K562 (cell line): ENCODE data around the gene GAL3ST3. TPM values are rescaled to one million over a fixed set of nuclear protein-coding genes. Genes with fewer than 3 reads are reported as not detected.

ENCODE experiments used
- ATAC-seq: fragments of 200-7000 bp; cut with Tn5 transposase; 3 replicates; pipeline ENCODE4 v1.9.1; 2020; ENCODE audit warnings: moderate library complexity
- BruUV-seq: library from RNA; stranded (reverse); fragments of 400-500 nt; replicated peaks from 2 replicates; lab custom pipeline; 2021; lab: Mats Ljungman, UMichigan
- CTCF ChIA-PET: fragments of 300-600 bp; formaldehyde crosslinking; extraction: SDS; loops from one replicate; lab custom pipeline; 2021; ENCODE audit warnings: low intra/inter-chr PET ratio; lab: Yijun Ruan, JAX
- POLR2A ChIA-PET: fragments of 300-600, 350-650 bp; sonication (Branson Sonifier 250); formaldehyde crosslinking; extraction: SDS; loops from one replicate; lab custom pipeline; 2021; ENCODE audit warnings: antibody characterized with exemption, inconsistent platforms; lab: Yijun Ruan, JAX
- DNase-seq, 4 experiments: peaks; one replicate each; pipeline versions ENCODE4 v3.0.0 to v3.0.0-alpha.2; 2011 to 2018; ENCODE audit warnings: low spot score in 3 of 4, mixed read lengths in 3 of 4; ENCODE audit errors: extremely low read depth in 1 of 4
- FAIRE-seq: peaks from 2 replicates; lab custom pipeline; 2011; peaks lifted over from hg19 to GRCh38; lab: Jason Lieb, UNC
- H2AFZ ChIP-seq: 2 replicates; pipeline ENCODE4 v1.6.0; 2011; ENCODE audit warnings: low read depth, low read length, control low read depth, inconsistent platforms
- H3K27ac ChIP-seq: fragments of 200-600 bp; 3 replicates; pipeline ENCODE4 v1.8.0; 2011; ENCODE audit warnings: low read depth, mild to moderate bottlenecking, control low read depth, inconsistent platforms, low read length, moderate library complexity, mixed read lengths; ENCODE audit errors: extremely low read depth
- H3K27me3 ChIP-seq, 2 experiments: fragments of 300-600 bp in 1 of 2; 2 replicates in 1 of 2; 3 replicates in 1 of 2; pipeline versions ENCODE4 v1.6.0 to v1.8.0; 2011; ENCODE audit warnings: inconsistent platforms in 2 of 2, low read length in 2 of 2, mild to moderate bottlenecking in 1 of 2, mixed read lengths in 1 of 2, moderate library complexity in 1 of 2; ENCODE audit not compliant: control insufficient read depth in 2 of 2, insufficient read depth in 2 of 2
- H3K36me3 ChIP-seq: fragments of 300-600 bp; 3 replicates; pipeline ENCODE4 v1.8.0; 2011; ENCODE audit warnings: mild to moderate bottlenecking, low read length, inconsistent platforms; ENCODE audit not compliant: control insufficient read depth, insufficient read depth
- H3K4me1 ChIP-seq, 2 experiments: fragments of 200-600 bp in 1 of 2; replicated peaks in 1 of 2; 2 replicates in 1 of 2; 3 replicates in 1 of 2; pipeline versions ENCODE4 v1.5.1 to v1.8.0; 2011; ENCODE audit warnings: inconsistent platforms in 2 of 2, low read length in 2 of 2, mild to moderate bottlenecking in 1 of 2, mixed read lengths in 1 of 2, moderate library complexity in 1 of 2; ENCODE audit not compliant: control insufficient read depth in 2 of 2, insufficient read depth in 2 of 2
- H3K4me2 ChIP-seq: 2 replicates; pipeline ENCODE4 v1.6.1; 2011; ENCODE audit warnings: low read length, control low read depth, inconsistent platforms, mixed read lengths; ENCODE audit not compliant: insufficient read depth
- H3K4me3 ChIP-seq: fragments of 200-600 bp; sonication (generic), shearing (Covaris generic); 2 replicates; pipeline ENCODE4 v1.5.1; 2016; ENCODE audit warnings: control low read depth, inconsistent platforms
- H3K79me2 ChIP-seq: fragments of 200-600 bp; 3 replicates; pipeline ENCODE4 v1.8.0; 2011; ENCODE audit warnings: low read length, inconsistent platforms; ENCODE audit not compliant: control insufficient read depth, insufficient read depth
- H3K9ac ChIP-seq, 2 experiments: 2 replicates each; pipeline versions ENCODE4 v1.6.0 to v1.6.1; 2011; ENCODE audit warnings: low read depth in 2 of 2, low read length in 2 of 2, control low read depth in 1 of 2, inconsistent platforms in 1 of 2, mild to moderate bottlenecking in 1 of 2, mixed read lengths in 1 of 2; ENCODE audit not compliant: insufficient read depth in 1 of 2
- H3K9me1 ChIP-seq: one replicate; pipeline ENCODE4 v1.6.0; 2011; ENCODE audit warnings: inconsistent platforms, mild to moderate bottlenecking, low read length, moderate library complexity; ENCODE audit not compliant: control insufficient read depth, insufficient read depth
- H3K9me3 ChIP-seq: replicated peaks from 2 replicates; pipeline ENCODE4 v1.5.1; 2011; ENCODE audit warnings: low read depth, low read length, inconsistent platforms; ENCODE audit not compliant: control insufficient read depth, insufficient read depth
- H4K20me1 ChIP-seq: replicated peaks from 2 replicates; pipeline ENCODE4 v1.6.1; 2011; ENCODE audit warnings: low read length, inconsistent platforms, mixed read lengths; ENCODE audit not compliant: control insufficient read depth, insufficient read depth
- BRD4 ChIP-seq: fragments of 200-600 bp; sonication (generic); IDR thresholded peaks from 2 replicates; pipeline ENCODE4 v1.6.1; 2017; ENCODE audit warnings: inconsistent platforms
- CTBP1 ChIP-seq: fragments of 450-650 bp; IDR thresholded peaks from 2 replicates; pipeline ENCODE4 v1.6.1; 2016; ENCODE audit warnings: borderline replicate concordance
- ETV1 ChIP-seq: fragments of 450-650 bp; conservative IDR thresholded peaks from 2 replicates; pipeline ENCODE4 v1.6.1; 2016; ENCODE audit warnings: missing genetic modification characterization, control low read depth, low read depth, missing compliant biosample characterization
- GABPA ChIP-seq: fragments of 200-800 bp; sonication (Bioruptor generic); conservative IDR thresholded peaks from 2 replicates; pipeline ENCODE4 v1.6.1; 2016; ENCODE audit warnings: low read depth, missing genetic modification characterization, missing compliant biosample characterization
- MEIS2 ChIP-seq: fragments of 450-650 bp; IDR thresholded peaks from 2 replicates; pipeline ENCODE4 v1.6.1; 2014; ENCODE audit warnings: mild to moderate bottlenecking; ENCODE audit not compliant: partially characterized antibody
- RBBP5 ChIP-seq: fragments of 200-600 bp; sonication (generic); IDR thresholded peaks from 2 replicates; pipeline ENCODE4 v1.6.1; 2012; ENCODE audit warnings: borderline replicate concordance, mild to moderate bottlenecking, low read length, control low read depth, inconsistent platforms; ENCODE audit not compliant: insufficient read depth, poor library complexity, severe bottlenecking
- RFX5 ChIP-seq: IDR thresholded peaks from 2 replicates; pipeline ENCODE4 v1.6.1; 2011; ENCODE audit warnings: low read depth, mild to moderate bottlenecking, improper control_type of control experiment, low read length
- RNF219 ChIP-seq: fragments of 250-450 bp; sonication (Bioruptor Pico); IDR thresholded peaks from 2 replicates; pipeline ENCODE4 v1.5.0; 2022; ENCODE audit warnings: mild to moderate bottlenecking
- SMAD4 ChIP-seq: fragments of 250-450 bp; sonication (Bioruptor Pico); conservative IDR thresholded peaks from 2 replicates; pipeline ENCODE4 v1.8.0; 2021; ENCODE audit warnings: inconsistent platforms, mild to moderate bottlenecking, moderate library complexity
- WGBS: fragments of 100-300 bp; shearing (Covaris generic); methylation state at CpG from one replicate; pipeline ENCODE4 v1.1.6; 2016; ENCODE audit warnings: low coverage, mixed read lengths; ENCODE audit not compliant: insufficient coverage; ENCODE audit errors: missing lambda C conversion rate; 5-methylcytosine and 5-hydroxymethylcytosine counted together
- in situ Hi-C: fragments of 300-500 bp; cut with MboI; formaldehyde crosslinking; loops from 4 replicates; pipeline ENCODE4 v1.15.0; 2018; ENCODE audit warnings: inconsistent platforms, mixed read lengths
- intact Hi-C: fragments of 100-400 bp; cut with micrococcal nuclease; formaldehyde crosslinking; loops from 2 replicates; pipeline ENCODE4 v1.14.2; 2022
- polyA plus RNA-seq, 8 experiments: library from polyadenylated mRNA; depleted of rRNA in 4 of 8; stranded (reverse) in 5 of 8; unstranded in 3 of 8; fragments of >200 nt; fragmentation: Nextera tagmentation in 2 of 8; fragmentation: Illumina TruSeq in 1 of 8; extraction: Ambion mirVana in 2 of 8; extraction: Trizol in 1 of 8; gene quantifications; 2 replicates each; pipeline versions ENCODE4 v1.2.1 to v1.2.3, GENCODE V29; 2011 to 2014; ENCODE audit warnings: inconsistent platforms in 1 of 8, missing spikeins in 1 of 8
- total RNA-seq, 7 experiments: library from RNA; depleted of rRNA in 6 of 7; stranded (reverse); fragments of >200 nt in 6 of 7; fragmentation: Illumina TruSeq in 2 of 7; extraction: Trizol in 2 of 7; gene quantifications; 2 replicates each; pipeline versions ENCODE4 v1.2.1 to v1.2.3, GENCODE V29; 2011 to 2021; ENCODE audit warnings: low replicate concordance in 1 of 7
- TF ChIP-seq, protein P1 (sequence below): sonication (generic); IDR thresholded peaks from 2 replicates; pipeline ENCODE4 v1.6.1; 2016
- TF ChIP-seq, protein P2 (sequence below): fragments of 200-800 bp; sonication (Bioruptor generic); IDR thresholded peaks from 2 replicates; pipeline ENCODE4 v1.6.1; 2017; ENCODE audit warnings: missing genetic modification characterization, missing compliant biosample characterization
- TF ChIP-seq, protein P3 (sequence below), 3 experiments: fragments of 200-800 bp in 1 of 3; sonication (Bioruptor generic) in 1 of 3; sonication (generic) in 1 of 3; formaldehyde crosslinking in 1 of 3; IDR thresholded peaks; 2 replicates each; pipeline versions ENCODE4 v1.6.1 to v1.8.0; 2016 to 2022; ENCODE audit warnings: mild to moderate bottlenecking in 2 of 3, missing compliant biosample characterization in 2 of 3, missing genetic modification characterization in 2 of 3, missing genetic modification reagents in 1 of 3

The GAL3ST3 gene
- total and polyA plus RNA-seq, 9 of the 15 experiments (the other 6 are each of a cell fraction or from before 2014, with no cell fraction given) = not detected

DNA sequence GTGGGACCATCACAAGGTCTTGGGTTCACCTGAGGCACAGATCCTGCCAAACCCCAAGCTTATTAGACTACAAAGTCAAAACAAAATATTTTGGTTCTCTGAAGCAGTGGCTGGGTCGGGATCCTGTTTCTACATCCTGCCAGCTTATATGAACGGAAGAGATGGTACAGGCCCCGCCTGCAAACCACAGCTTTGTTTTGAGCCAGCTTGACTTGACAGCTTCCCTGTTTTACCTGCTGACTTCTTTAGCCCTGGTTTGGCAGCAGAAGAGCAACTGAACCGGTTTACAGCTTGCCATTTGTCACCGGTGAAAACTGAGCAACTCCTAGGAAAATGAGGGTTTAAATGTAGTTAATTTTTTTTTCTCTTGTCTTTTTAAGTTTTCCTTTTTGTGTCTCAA lies 32.5 kb upstream of the GAL3ST3 start:
- H3K9me3 ChIP-seq = no peaks in the 10 kb centered on the region
- H4K20me1 ChIP-seq = peaks cover 3% of the 10 kb centered on the region; the same call in 1 of the 2 replicates
- in situ Hi-C loops = no loop called here
- ChIA-PET CTCF (no interaction called here), POLR2A (interaction anchor here (0.5 to 4.8 kb wide), 8 partner anchors 11 to 373 kb away, joined by 3 to 44 read pairs (median 3); partner anchors contain the start of genes BANF1 and PACS1)
- H3K4me3 ChIP-seq = no peak overlapping the region
- peak overlapping the region; percentile 61 for H3K4me2 ChIP-seq
- H3K27me3 ChIP-seq = no peaks in the 10 kb centered on the region
- peak in 2 of 4 experiments; percentile 51 for DNase-seq
- WGBS = 13% methylated on average over 5 of the region's 5 CpGs
- peaks cover 13 to 46% of the 10 kb centered on the region in 2 experiments for H3K4me1 ChIP-seq
- FAIRE-seq = no peak
- no peak for TF ChIP-seq RNF219 (CRISPR knock-in tag)
- TF ChIP-seq, protein P1, sequence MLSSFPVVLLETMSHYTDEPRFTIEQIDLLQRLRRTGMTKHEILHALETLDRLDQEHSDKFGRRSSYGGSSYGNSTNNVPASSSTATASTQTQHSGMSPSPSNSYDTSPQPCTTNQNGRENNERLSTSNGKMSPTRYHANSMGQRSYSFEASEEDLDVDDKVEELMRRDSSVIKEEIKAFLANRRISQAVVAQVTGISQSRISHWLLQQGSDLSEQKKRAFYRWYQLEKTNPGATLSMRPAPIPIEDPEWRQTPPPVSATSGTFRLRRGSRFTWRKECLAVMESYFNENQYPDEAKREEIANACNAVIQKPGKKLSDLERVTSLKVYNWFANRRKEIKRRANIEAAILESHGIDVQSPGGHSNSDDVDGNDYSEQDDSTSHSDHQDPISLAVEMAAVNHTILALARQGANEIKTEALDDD = peak; percentile 56; the same call in 1 of the 2 replicates
- TF ChIP-seq RFX5 = no peak
- 0 out of 2 replicates have a peak, but pooled peaks have one; percentile 17 for TF ChIP-seq CTBP1
- TF ChIP-seq RBBP5 = peak; percentile 5
- TF ChIP-seq MEIS2 = peak; percentile 30
- TF ChIP-seq BRD4 = no peak
- TF ChIP-seq GABPA (tag) = 0 out of 2 replicates have a peak, but pooled peaks have one; percentile 16
- TF ChIP-seq ETV1 (tag) = 0 out of 2 replicates have a peak, but pooled peaks have one; percentile 35
- TF ChIP-seq, protein P2, sequence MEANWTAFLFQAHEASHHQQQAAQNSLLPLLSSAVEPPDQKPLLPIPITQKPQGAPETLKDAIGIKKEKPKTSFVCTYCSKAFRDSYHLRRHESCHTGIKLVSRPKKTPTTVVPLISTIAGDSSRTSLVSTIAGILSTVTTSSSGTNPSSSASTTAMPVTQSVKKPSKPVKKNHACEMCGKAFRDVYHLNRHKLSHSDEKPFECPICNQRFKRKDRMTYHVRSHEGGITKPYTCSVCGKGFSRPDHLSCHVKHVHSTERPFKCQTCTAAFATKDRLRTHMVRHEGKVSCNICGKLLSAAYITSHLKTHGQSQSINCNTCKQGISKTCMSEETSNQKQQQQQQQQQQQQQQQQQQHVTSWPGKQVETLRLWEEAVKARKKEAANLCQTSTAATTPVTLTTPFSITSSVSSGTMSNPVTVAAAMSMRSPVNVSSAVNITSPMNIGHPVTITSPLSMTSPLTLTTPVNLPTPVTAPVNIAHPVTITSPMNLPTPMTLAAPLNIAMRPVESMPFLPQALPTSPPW (CRISPR knock-in tag) = 0 out of 2 replicates have a peak, but pooled peaks have one; percentile 10
- TF ChIP-seq, protein P3, sequence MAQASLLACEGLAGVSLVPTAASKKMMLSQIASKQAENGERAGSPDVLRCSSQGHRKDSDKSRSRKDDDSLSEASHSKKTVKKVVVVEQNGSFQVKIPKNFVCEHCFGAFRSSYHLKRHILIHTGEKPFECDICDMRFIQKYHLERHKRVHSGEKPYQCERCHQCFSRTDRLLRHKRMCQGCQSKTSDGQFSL (CRISPR knock-in tag; IDR thresholded peaks at IDR 0.05) = 0 out of 2 replicates have a peak, but pooled peaks have one; percentile 61
- TF ChIP-seq, protein P3 (tag; IDR thresholded peaks at IDR 0.05) = no peak
- 0 out of 2 replicates have a peak, but pooled peaks have one; percentile 24 for TF ChIP-seq SMAD4 (CRISPR knock-in tag)
- H3K9me1 ChIP-seq = no peaks in the 10 kb centered on the region
- H3K79me2 ChIP-seq = peaks cover 64% of the 10 kb centered on the region
- H3K27ac ChIP-seq = peak overlapping the region; percentile 59; the same call in 2 of the 3 replicates
- H3K9ac ChIP-seq = no peak overlapping the region
- peak overlapping the region; percentile 30; the same call in 1 of the 2 replicates for H2AFZ ChIP-seq
- BruUV-seq = no TSS peak
- ATAC-seq = peak; percentile 59
- 0 out of 3 replicates have a peak, but pooled peaks cover 4% of the 10 kb centered on the region for H3K36me3 ChIP-seq
- intact Hi-C loops = no loop called here
